Heart left ventricle (tissue), 13 donors: ENCODE measurements around the gene SLFN12L.

Experiments
- POLR2A ChIP-seq, 2 donors: fragments of 450-650 bp; IDR thresholded peaks; one replicate each; pipeline ENCODE4 v1.6.1; 2017; ENCODE audit warnings: antibody characterized with exemption in 2 of 2, mild to moderate bottlenecking in 2 of 2, moderate library complexity in 2 of 2
- TF ChIP-seq, protein P1 (sequence below), 12 donors: fragments of 200-600 bp; sonication (generic) in 4 of 12; IDR thresholded peaks; one replicate each; pipeline versions ENCODE4 v1.5.0 to v1.8.0; 2018 to 2022; ENCODE audit warnings: antibody characterized with exemption in 12 of 12, mild to moderate bottlenecking in 5 of 12
- donor health status: ischemic (EF 13 %, LVEDD 7.1; RV severe dilation, severe dysfunction).
- donor health status: DM: no; HTN: yes; CAD: no.
- donor health status: DM: no; HTN: no; CAD: no.
- donor health status: ischemic (EF 25% LVEDD 6.9; RV normal size, moderate dysfunction).
- donor health status: ischemic (EF 25% LVEDD 5.7; RV mildly dilated, moderate dysfunction).
- donor health status: ischemic (EF 35%, LVEDD 5.7; RV mildly dilated, moderate dysfunction).
- donor health status: nonischemic (EF 11% LVEDD 7.7; RV severe dilation, severe dysfunction).
- donor health status: DM: yes; HTN: yes; CAD: no.
- donor health status: PGD.
- donor health status: ischemic (EF 29% LVEDD 5.4; RV normal size, mild dysfunction).
- donor health status: nonischemic (EF 23%, LVEDD 6.1; RV moderate dilation, normal function).

DNA sequence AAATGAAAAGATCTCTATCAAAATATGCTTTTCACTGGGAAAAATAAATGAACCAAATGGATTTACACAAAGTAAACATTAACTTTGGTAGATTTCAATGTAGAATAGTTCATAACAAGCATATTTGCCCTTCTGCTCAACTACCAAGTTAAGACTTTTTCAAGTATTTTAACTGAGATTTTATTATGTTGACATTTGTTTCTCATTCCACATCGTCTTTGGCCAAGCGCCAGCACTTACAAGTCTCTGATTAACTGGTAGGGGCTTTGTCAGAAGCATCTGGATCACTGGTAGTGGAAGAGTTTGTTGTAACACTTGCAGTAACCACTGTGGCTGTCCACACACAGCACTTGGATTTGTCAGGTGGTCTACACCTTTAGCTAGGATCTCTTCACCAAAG, 22.9 kb downstream of the SLFN12L start:
- no peak for TF ChIP-seq POLR2A (IDR thresholded peaks at IDR 0.05)
- TF ChIP-seq, protein P1, sequence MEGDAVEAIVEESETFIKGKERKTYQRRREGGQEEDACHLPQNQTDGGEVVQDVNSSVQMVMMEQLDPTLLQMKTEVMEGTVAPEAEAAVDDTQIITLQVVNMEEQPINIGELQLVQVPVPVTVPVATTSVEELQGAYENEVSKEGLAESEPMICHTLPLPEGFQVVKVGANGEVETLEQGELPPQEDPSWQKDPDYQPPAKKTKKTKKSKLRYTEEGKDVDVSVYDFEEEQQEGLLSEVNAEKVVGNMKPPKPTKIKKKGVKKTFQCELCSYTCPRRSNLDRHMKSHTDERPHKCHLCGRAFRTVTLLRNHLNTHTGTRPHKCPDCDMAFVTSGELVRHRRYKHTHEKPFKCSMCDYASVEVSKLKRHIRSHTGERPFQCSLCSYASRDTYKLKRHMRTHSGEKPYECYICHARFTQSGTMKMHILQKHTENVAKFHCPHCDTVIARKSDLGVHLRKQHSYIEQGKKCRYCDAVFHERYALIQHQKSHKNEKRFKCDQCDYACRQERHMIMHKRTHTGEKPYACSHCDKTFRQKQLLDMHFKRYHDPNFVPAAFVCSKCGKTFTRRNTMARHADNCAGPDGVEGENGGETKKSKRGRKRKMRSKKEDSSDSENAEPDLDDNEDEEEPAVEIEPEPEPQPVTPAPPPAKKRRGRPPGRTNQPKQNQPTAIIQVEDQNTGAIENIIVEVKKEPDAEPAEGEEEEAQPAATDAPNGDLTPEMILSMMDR (IDR thresholded peaks at IDR 0.05), result no peak
